B cell (primary cell): ENCODE results near the gene TM4SF5.

Experiments used
- EZH2 ChIP-seq: IDR thresholded peaks from 2 replicates; pipeline ENCODE4 v1.6.1; 2012; ENCODE audit warnings: borderline replicate concordance, low read depth, mild to moderate bottlenecking, moderate library complexity, low read length; ENCODE audit not compliant: insufficient read depth, poor library complexity, severe bottlenecking
- TF ChIP-seq, protein P1 (sequence below): fragments of 200-600 bp; IDR thresholded peaks from one replicate; pipeline ENCODE4 v1.8.0; 2022; ENCODE audit warnings: antibody characterized with exemption, mild to moderate bottlenecking

DNA sequence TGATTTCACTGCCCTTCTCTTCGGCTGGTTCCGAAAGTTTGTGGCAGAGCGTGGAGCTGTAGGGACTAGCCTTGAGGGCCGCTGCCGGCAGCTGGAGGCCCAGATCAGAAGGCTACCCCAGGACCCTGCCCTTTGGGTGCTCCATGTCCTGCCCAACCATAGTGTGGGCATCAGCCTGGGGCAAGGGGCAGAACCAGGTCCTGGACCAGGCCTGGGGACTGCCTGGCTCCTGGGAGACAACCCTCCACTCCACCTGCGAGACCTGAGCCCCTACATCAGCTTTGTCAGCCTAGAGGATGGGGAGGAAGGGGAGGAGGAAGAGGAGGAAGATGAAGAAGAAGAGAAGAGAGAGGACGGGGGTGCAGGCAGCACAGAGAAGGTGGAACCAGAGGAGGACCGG lies 31.1 kb upstream of the TM4SF5 start:
- TF ChIP-seq, protein P1, sequence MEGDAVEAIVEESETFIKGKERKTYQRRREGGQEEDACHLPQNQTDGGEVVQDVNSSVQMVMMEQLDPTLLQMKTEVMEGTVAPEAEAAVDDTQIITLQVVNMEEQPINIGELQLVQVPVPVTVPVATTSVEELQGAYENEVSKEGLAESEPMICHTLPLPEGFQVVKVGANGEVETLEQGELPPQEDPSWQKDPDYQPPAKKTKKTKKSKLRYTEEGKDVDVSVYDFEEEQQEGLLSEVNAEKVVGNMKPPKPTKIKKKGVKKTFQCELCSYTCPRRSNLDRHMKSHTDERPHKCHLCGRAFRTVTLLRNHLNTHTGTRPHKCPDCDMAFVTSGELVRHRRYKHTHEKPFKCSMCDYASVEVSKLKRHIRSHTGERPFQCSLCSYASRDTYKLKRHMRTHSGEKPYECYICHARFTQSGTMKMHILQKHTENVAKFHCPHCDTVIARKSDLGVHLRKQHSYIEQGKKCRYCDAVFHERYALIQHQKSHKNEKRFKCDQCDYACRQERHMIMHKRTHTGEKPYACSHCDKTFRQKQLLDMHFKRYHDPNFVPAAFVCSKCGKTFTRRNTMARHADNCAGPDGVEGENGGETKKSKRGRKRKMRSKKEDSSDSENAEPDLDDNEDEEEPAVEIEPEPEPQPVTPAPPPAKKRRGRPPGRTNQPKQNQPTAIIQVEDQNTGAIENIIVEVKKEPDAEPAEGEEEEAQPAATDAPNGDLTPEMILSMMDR: no peak
- no peak for TF ChIP-seq EZH2
